Spleen (tissue), 11 donors: Measurements from ENCODE around the gene NAT10. TPM values are rescaled to one million over a fixed set of nuclear protein-coding genes. Genes with fewer than 3 reads are reported as not detected.

ENCODE experiments used
- DNase-seq: peaks from one replicate; pipeline ENCODE4 v3.0.0-alpha.2; 2020
- H3K27ac ChIP-seq, 8 donors: fragments of 200-600 bp; sonication (generic) in 7 of 8; 1 replicate in 4 of 8; 2 replicates in 4 of 8; pipeline versions ENCODE4 v1.5.0 to v1.8.0; 2016 to 2021; ENCODE audit warnings: inconsistent platforms in 4 of 8, mild to moderate bottlenecking in 4 of 8, moderate library complexity in 1 of 8
- H3K27me3 ChIP-seq, 7 donors: fragments of 200-600 bp; sonication (generic) in 6 of 7; replicated peaks in 1 of 7; 1 replicate in 4 of 7; 2 replicates in 3 of 7; pipeline versions ENCODE4 v1.5.0 to v1.8.0; 2016 to 2021; ENCODE audit warnings: inconsistent platforms in 3 of 7, mild to moderate bottlenecking in 1 of 7
- H3K36me3 ChIP-seq, 6 donors: fragments of 200-600 bp; sonication (generic) in 5 of 6; 1 replicate in 4 of 6; 2 replicates in 2 of 6; pipeline versions ENCODE4 v1.5.0 to v1.8.0; 2016 to 2021; ENCODE audit warnings: inconsistent platforms in 2 of 6
- H3K4me1 ChIP-seq, 6 donors: fragments of 200-600 bp; sonication (generic) in 5 of 6; 1 replicate in 3 of 6; 2 replicates in 3 of 6; pipeline versions ENCODE4 v1.5.0 to v1.8.0; 2016 to 2021; ENCODE audit warnings: inconsistent platforms in 3 of 6
- H3K4me3 ChIP-seq, 8 donors: fragments of 200-600 bp; sonication (generic) in 7 of 8; 1 replicate in 4 of 8; 2 replicates in 4 of 8; pipeline versions ENCODE4 v1.5.0 to v1.8.0; 2016 to 2021; ENCODE audit warnings: inconsistent platforms in 4 of 8, mild to moderate bottlenecking in 4 of 8, moderate library complexity in 2 of 8
- H3K9me3 ChIP-seq, 8 donors: fragments of 200-600 bp; sonication (generic) in 7 of 8; 1 replicate in 4 of 8; 2 replicates in 4 of 8; pipeline versions ENCODE4 v1.5.0 to v1.8.0; 2016 to 2021; ENCODE audit warnings: inconsistent platforms in 4 of 8
- CTCF ChIP-seq, 11 experiments: fragments of 200-600 bp in 7 of 11; fragments of 450-650 bp in 4 of 11; sonication (generic) in 4 of 11; IDR thresholded peaks in 8 of 11; conservative IDR thresholded peaks in 3 of 11; 1 replicate in 7 of 11; 2 replicates in 4 of 11; pipeline versions ENCODE4 v1.4.0 to v1.8.0; 2016 to 2021; ENCODE audit warnings: antibody characterized with exemption in 11 of 11, inconsistent platforms in 4 of 11, mild to moderate bottlenecking in 1 of 11
- POLR2A ChIP-seq, 3 donors: fragments of 450-650 bp; IDR thresholded peaks; one replicate each; pipeline ENCODE4 v1.5.1; 2017; ENCODE audit warnings: antibody characterized with exemption in 3 of 3, mild to moderate bottlenecking in 1 of 3
- POLR2AphosphoS5 ChIP-seq, 3 donors: sonication (generic); formaldehyde crosslinking; IDR thresholded peaks; one replicate each; pipeline ENCODE4 v1.5.1; 2017; ENCODE audit warnings: antibody characterized with exemption in 3 of 3
- WGBS, 5 donors: extraction: QIAGEN DNeasy Blood & Tissue Kit in 3 of 5; methylation state at CpG; one replicate each; pipeline versions ENCODE4 v1.1.5 to v1.1.7; 2013 to 2018; 5-methylcytosine and 5-hydroxymethylcytosine counted together
- intact Hi-C: fragments of 100-400 bp; cut with DNase I; formaldehyde crosslinking; loops from one replicate; pipeline ENCODE4 v1.15.0; 2023; ENCODE audit warnings: low total_unique reads
- polyA plus RNA-seq, 3 donors: library from polyadenylated mRNA; stranded (reverse); fragments of 200-250 nt; gene quantifications; one replicate each; pipeline ENCODE4 v1.2.1, GENCODE V29; 2013
- total RNA-seq, 7 donors: library from RNA; depleted of rRNA in 3 of 7; stranded (reverse); fragments of >200 nt in 3 of 7; fragmentation: NEBNext Ultra II Directional in 4 of 7; extraction: Animal tissue kit (Norgen Biotek cat#: 25700) in 4 of 7; gene quantifications; one replicate each; pipeline versions ENCODE4 v1.1.0 to v1.2.1, GENCODE V29; 2016 to 2021
- donor health status: healthy with polysubstance abuse.
- donor health status: DM: no; HTN: no; CAD: no; lungs with moderate emphysema.
- donor health status: DM: no; HTN: no; CAD: no.
- donor health status: Bipolar disorder and iron deficiency.
- donor health status: healthy.
- donor health status: DM: no; HTN: no; CAD: no.
- donor health status: DM: yes; HTN: yes; CAD: no.

NAT10 gene
- total and polyA plus RNA-seq, 10 donors: 27.6 to 64.5 (median 38.3) TPM

DNA sequence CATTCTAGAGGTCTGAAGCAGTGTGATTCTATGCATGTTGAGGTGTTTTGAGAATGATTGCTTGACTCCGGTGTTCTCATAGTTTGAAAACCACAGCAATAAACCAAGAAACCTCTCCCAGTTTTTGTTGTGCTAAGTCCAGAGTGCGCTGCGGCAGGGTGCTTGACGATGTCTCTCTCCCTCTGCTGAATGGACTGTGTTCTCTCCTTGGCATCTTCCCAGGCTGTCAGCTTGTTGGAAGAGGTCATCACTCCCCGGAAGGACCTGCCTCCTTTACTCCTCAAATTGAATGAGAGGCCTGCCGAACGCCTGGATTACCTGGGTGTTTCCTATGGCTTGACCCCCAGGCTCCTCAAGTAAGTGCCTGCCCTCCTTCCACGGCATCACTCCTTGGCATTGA is 31.0 kb downstream of the NAT10 start:
- H3K27ac ChIP-seq: no peak overlapping the region
- H3K27me3 ChIP-seq: no peaks in the 10 kb centered on the region
- H3K36me3 ChIP-seq: peaks cover 0 to 100% (median 99%) of the 10 kb centered on the region in 6 donors
- intact Hi-C loops: no loop called here
- DNase-seq: no peak
- 91 to 97% (median 95%) methylated on average over 7 to 8 of the region's 8 CpGs for WGBS, 5 donors
- no peak for TF ChIP-seq CTCF (IDR thresholded peaks at IDR 0.05 in 8 of 11, conservative IDR thresholded peaks at IDR 0.05 in 3 of 11)
- no peak for TF ChIP-seq POLR2A (IDR thresholded peaks at IDR 0.05)
- H3K9me3 ChIP-seq: no peaks in the 10 kb centered on the region
- no peaks in the 10 kb centered on the region for H3K4me1 ChIP-seq
- H3K4me3 ChIP-seq: no peak overlapping the region

- WGBS, 5 donors: 91 to 98% (median 96%) methylated on average over 7 of the region's 7 CpGs
Observed at GRCh38 chr11:34139346-34139745, 33.9 kb downstream of the NAT10 start.

GRCh38 chr11:34140149-34140548 is 34.7 kb downstream of the NAT10 start:
- DNase-seq: peak; percentile 55
- Histone ChIP-seq H3K4me3 (no peak overlapping the region), H3K36me3 (peaks cover 0 to 100% (median 98%) of the 10 kb centered on the region in 6 donors), H3K27ac (no peak overlapping the region), H3K27me3 (no peaks in the 10 kb centered on the region), H3K9me3 (no peaks in the 10 kb centered on the region), H3K4me1 (peaks cover 0 to 5% (median 0%) of the 10 kb centered on the region in 6 donors)
- TF ChIP-seq POLR2AphosphoS5 (IDR thresholded peaks at IDR 0.05) (no peak), CTCF (IDR thresholded peaks at IDR 0.05 in 8 of 11, conservative IDR thresholded peaks at IDR 0.05 in 3 of 11) (no peak), POLR2A (IDR thresholded peaks at IDR 0.05) (no peak)
- 95 to 98% (median 96%) methylated on average over 10 to 11 of the region's 11 CpGs for WGBS, 5 donors
- intact Hi-C loops: no loop called here

More at GRCh38 chr11:34139346-34139745, 33.9 kb downstream of the NAT10 start:
- TF ChIP-seq POLR2A (IDR thresholded peaks at IDR 0.05) (no peak), POLR2AphosphoS5 (IDR thresholded peaks at IDR 0.05) (no peak), CTCF (IDR thresholded peaks at IDR 0.05 in 8 of 11, conservative IDR thresholded peaks at IDR 0.05 in 3 of 11) (no peak)
- no peaks in the 10 kb centered on the region for H3K9me3 ChIP-seq
- H3K27ac ChIP-seq: no peak overlapping the region
- H3K27me3 ChIP-seq: no peaks in the 10 kb centered on the region
- H3K4me1 ChIP-seq: peaks cover 0 to 5% (median 0%) of the 10 kb centered on the region in 6 donors
- H3K36me3 ChIP-seq: peaks cover 0 to 100% (median 98%) of the 10 kb centered on the region in 6 donors
- no peak overlapping the region for H3K4me3 ChIP-seq
- intact Hi-C loops: no loop called here
- DNase-seq: no peak

- H3K27ac ChIP-seq: peak overlapping the region in 1 of 8 donors; percentile 32
- intact Hi-C loops: no loop called here
- 60 to 77% (median 74%) methylated on average over 2 of the region's 2 CpGs for WGBS, 5 donors
- H3K27me3 ChIP-seq: no peaks in the 10 kb centered on the region
- peaks cover 0 to 11% (median 0%) of the 10 kb centered on the region in 6 donors for H3K4me1 ChIP-seq
- H3K4me3 ChIP-seq: no peak overlapping the region
- H3K36me3 ChIP-seq: peaks cover 5 to 100% (median 97%) of the 10 kb centered on the region in 6 donors
- H3K9me3 ChIP-seq: no peaks in the 10 kb centered on the region
- peak; percentile 40 for DNase-seq
- TF ChIP-seq POLR2A (IDR thresholded peaks at IDR 0.05) (no peak), POLR2AphosphoS5 (IDR thresholded peaks at IDR 0.05) (peak in 1 of 3 donors; percentile 16)
Observed at GRCh38 chr11:34143048-34143447, 37.6 kb downstream of the NAT10 start.
